ENCODE measurements around the gene NINJ2. TPM values are rescaled to one million over a fixed set of nuclear protein-coding genes. Genes with fewer than 3 reads are reported as not detected.

Gene NINJ2
- total RNA-seq, 1 donor from 2014 or later = 4.9 TPM

DNA sequence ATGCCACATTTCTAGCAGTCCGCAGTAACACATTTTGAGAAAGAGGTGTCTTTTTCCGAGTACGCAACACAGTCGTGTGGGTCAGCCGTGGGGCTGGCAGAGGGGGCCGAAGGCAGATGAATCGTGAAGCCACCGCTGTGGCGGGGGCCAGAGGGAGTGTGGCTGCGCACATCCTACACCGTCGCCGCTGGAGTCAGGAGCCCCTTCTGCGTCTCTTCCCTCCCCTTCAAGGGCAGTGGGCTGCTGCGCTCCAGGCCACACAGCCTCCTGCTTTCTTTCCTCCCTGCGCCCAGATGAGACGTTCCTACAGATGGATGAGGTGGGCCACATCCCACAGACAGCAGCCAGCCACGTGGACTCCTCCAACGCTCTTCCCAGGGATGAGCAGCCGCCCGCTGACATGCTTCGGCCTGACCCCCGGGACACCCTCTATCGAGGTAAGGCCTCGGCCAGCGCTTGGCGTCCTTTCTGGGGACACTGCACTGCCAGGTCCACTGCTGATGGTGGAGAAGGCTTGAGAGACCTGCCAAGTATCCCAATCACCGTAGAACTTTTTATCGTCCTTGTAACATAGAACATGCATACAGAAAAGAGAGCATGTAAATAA, 113.7 kb downstream of the NINJ2 start:
- no peak for DNase-seq (ENCODE audit: low spot score)

DNA sequence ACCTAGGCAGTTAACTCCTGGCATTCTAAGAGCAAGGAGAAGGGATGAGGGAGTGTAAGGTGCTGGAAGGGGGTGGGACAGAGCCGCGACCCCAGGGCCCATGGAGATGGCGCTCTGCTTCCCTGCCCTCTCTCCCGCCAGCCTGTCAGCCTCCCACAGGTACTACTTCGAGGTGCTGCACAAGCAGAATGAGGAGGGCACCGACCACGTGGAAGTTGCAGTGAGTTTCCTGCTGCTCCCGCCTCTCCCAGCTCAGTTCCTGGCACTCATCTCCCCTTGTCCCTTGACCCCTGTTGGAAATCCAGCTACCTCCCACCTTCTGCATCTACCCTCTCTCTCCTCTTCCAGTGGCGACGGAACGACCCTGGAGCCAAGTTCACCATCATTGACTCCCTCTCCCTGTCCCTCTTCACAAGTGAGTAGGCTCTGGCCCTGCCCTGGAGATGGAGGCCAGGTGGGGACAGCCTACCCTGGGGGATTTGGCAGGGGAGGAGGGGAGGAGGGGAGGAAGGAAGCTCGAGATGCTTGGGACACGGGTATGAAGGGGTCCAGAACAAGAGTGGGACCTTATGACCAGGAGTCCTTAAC, 115.3 kb downstream of the NINJ2 start:
- no peak for DNase-seq (ENCODE audit: low spot score)

DNA sequence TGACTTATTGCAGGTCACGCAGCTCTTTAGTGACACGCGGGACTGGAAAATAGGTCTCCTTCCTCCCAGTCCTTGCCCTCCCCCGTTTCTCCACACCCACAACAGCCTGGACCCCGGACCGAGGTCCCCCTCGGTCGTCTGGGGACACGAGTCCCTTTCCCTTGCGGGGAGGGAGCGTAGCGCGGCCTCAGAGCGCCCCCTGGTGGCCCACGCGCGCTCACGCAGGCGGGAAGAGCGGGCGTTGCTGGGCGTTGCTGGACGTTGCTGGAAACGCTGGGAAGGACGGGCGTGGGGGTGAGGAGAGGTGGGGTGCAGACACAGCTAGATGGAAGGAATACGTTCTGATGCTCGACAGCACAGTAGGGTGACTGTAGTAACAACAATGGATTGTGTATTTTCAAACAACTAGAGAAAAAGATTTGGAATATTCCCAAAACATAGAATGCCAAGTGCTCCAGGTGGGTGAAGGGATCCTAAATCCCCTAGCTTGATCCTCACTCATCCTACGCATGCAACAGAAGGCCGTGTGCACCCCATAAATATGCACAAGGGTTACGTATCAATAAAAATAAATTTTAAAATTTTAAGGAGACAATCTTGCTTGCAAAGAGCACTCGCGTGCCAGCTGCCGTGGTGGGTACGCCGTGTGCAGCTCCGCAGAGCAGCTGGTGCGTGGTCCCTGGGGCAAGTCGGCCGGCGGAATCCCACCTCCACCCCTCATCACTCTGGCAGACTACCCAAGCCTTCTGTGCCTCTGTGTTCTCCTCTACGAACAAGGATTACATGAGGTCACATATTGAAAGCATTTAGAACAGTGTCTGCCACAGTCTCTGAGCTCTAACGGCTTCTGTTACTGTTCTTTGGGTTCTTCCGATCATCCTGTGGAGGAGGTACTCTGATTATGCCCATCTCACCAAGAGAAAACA, 116.1 kb downstream of the NINJ2 start:
- peak; percentile 64 for DNase-seq (ENCODE audit: low spot score)

- DNase-seq (ENCODE audit: low spot score) = no peak
These were observed 116.9 kb downstream of the NINJ2 start for GRCh38 chr12:546265-546919.

- no peak for DNase-seq (ENCODE audit: low spot score)
These were observed 117.4 kb downstream of the NINJ2 start for GRCh38 chr12:545835-546234.

DNA sequence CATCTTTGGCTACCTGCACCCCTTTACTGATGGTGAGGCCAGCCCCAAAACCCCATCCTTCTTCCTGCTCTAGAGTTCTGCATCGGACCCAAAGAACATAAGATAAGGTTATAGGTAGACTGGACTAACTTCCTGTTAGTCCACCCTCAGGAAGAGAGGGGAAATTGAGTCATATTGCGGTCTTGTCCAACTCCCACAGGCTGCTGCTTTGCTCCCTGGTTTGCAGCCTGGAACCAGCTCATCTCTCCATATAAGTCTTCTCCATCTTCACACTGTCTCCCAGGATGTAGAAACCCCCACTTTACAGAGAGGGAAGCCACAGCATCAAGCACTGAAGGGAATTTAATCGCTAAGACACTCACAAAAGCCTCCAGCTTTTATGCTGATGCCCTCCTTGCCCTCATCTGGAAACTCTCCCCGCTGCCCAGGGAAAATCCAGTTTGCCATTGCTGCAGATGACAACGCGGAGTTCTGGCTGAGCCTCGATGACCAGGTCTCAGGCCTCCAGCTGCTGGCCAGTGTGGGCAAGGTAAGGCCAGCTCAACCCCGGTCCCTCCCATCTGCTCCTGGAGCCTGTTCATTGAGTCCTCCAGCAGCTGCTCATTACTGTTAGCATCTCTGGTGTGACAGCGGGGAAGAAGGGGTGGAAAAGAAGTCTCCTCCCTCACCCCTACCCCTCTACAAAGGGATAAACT, 118.2 kb downstream of the NINJ2 start:
- no peak for DNase-seq (ENCODE audit: low spot score)

- DNase-seq (ENCODE audit: low spot score) = no peak
These were observed 119.1 kb downstream of the NINJ2 start for GRCh38 chr12:544142-544541.

GRCh38 chr12:543114-543451, 120.2 kb downstream of the NINJ2 start:
- no peak for DNase-seq (ENCODE audit: low spot score)

- no peak for DNase-seq (ENCODE audit: low spot score)
These were observed 120.7 kb downstream of the NINJ2 start for GRCh38 chr12:542395-543113.

DNA sequence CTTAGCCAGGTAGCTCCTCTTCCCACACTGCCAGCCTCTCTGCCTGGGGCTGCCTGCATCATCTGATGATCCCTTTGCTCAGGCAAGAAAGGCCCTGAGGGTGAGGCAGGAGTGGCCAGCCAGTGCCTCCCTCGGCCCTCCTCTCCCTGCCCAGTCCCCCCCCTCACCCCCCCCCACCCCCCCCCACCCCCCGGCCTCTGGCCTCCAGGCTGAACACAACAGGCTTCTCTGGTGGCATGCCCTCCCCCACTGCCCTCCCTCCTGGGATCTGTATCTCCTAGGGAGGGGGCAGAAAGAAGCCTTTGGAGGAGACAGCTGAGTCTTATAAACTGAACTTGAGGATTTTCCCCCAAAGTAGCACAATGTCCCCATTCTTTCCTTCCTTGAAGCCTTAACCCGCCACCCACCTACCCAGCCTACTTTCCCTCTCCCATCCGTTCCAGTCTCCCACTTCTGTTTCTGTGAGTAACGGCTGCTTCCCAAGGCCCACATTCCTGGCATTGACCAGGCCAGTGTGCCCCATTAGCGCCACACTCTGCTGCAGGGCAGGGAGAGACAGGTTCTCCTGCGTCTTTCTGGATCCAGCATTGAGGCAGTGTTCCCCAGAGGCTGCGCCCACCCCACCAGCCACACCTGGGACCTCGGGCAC, 121.4 kb downstream of the NINJ2 start:
- no peak for DNase-seq (ENCODE audit: low spot score)

GRCh38 chr12:539540-540310, 123.5 kb downstream of the NINJ2 start:
- no peak for DNase-seq (ENCODE audit: low spot score)

- DNase-seq (ENCODE audit: low spot score) = peak; percentile 74
These were observed 124.3 kb downstream of the NINJ2 start for GRCh38 chr12:538731-539539.

GRCh38 chr12:537772-538171, 125.5 kb downstream of the NINJ2 start:
- no peak for DNase-seq (ENCODE audit: low spot score)

GRCh38 chr12:536751-537245, 126.4 kb downstream of the NINJ2 start:
- DNase-seq (ENCODE audit: low spot score) = no peak

GRCh38 chr12:535396-535795, 127.8 kb downstream of the NINJ2 start:
- DNase-seq (ENCODE audit: low spot score) = no peak

- no peak for DNase-seq (ENCODE audit: low spot score)
These were observed 129.0 kb downstream of the NINJ2 start for GRCh38 chr12:534216-534615.

DNA sequence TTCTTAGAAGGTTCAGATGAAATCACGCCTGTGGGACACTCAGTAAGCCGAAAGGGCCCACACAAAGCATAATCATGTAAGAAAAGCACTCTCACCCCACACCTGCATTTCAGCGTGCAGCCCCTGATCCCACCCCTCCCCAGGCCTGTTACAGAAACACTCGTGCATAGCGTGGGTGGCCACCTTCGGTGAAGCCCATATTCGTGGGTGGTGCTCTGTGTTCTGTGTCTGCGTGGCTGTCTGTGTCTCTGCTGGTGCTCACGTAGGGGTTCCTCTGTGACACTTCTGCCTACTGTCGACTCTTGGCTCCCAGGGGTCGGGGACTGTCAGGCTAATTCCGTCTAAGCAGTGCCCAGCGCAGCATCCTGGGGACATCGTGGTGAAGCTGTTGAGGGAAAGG, 129.5 kb downstream of the NINJ2 start:
- no peak for DNase-seq (ENCODE audit: low spot score)

- no peak for DNase-seq (ENCODE audit: low spot score)
These were observed 130.2 kb downstream of the NINJ2 start for GRCh38 chr12:532908-533565.
